Measurements from ENCODE around the gene BTBD7. TPM values are rescaled to one million over a fixed set of nuclear protein-coding genes. Genes with fewer than 3 reads are reported as not detected.

The BTBD7 gene, protein sequence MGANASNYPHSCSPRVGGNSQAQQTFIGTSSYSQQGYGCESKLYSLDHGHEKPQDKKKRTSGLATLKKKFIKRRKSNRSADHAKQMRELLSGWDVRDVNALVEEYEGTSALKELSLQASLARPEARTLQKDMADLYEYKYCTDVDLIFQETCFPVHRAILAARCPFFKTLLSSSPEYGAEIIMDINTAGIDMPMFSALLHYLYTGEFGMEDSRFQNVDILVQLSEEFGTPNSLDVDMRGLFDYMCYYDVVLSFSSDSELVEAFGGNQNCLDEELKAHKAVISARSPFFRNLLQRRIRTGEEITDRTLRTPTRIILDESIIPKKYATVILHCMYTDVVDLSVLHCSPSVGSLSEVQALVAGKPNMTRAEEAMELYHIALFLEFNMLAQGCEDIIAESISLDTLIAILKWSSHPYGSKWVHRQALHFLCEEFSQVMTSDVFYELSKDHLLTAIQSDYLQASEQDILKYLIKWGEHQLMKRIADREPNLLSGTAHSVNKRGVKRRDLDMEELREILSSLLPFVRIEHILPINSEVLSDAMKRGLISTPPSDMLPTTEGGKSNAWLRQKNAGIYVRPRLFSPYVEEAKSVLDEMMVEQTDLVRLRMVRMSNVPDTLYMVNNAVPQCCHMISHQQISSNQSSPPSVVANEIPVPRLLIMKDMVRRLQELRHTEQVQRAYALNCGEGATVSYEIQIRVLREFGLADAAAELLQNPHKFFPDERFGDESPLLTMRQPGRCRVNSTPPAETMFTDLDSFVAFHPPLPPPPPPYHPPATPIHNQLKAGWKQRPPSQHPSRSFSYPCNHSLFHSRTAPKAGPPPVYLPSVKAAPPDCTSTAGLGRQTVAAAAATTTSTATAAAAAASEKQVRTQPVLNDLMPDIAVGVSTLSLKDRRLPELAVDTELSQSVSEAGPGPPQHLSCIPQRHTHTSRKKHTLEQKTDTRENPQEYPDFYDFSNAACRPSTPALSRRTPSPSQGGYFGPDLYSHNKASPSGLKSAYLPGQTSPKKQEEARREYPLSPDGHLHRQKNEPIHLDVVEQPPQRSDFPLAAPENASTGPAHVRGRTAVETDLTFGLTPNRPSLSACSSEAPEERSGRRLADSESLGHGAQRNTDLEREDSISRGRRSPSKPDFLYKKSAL
- total RNA-seq (2022) (32.5 and 45.4 TPM in 2 replicates), Bru-seq, nascent RNA (percentile 84 among the genes with signal in this experiment), BruChase-seq, experiment 1, labeled RNA remaining after a 6-hour chase (percentile 82 among the genes with signal in this experiment), BruChase-seq, experiment 2, labeled RNA remaining after a 2-hour chase (percentile 87 among the genes with signal in this experiment)
- long read RNA-seq, partial matches to known transcripts: 9 of 14 reads
- long read RNA-seq, other reads (novel, unspliced or antisense): 2 of 14 reads

GRCh38 chr14:93332853-93333630 is at the start of gene BTBD7:
BTBD7 (minus strand) TSS chr14:93333036; CDS start chr14:93296051, 36,985 bp downstream.
- TF ChIP-seq, protein P1, sequence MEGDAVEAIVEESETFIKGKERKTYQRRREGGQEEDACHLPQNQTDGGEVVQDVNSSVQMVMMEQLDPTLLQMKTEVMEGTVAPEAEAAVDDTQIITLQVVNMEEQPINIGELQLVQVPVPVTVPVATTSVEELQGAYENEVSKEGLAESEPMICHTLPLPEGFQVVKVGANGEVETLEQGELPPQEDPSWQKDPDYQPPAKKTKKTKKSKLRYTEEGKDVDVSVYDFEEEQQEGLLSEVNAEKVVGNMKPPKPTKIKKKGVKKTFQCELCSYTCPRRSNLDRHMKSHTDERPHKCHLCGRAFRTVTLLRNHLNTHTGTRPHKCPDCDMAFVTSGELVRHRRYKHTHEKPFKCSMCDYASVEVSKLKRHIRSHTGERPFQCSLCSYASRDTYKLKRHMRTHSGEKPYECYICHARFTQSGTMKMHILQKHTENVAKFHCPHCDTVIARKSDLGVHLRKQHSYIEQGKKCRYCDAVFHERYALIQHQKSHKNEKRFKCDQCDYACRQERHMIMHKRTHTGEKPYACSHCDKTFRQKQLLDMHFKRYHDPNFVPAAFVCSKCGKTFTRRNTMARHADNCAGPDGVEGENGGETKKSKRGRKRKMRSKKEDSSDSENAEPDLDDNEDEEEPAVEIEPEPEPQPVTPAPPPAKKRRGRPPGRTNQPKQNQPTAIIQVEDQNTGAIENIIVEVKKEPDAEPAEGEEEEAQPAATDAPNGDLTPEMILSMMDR (IDR thresholded peaks at IDR 0.05; ENCODE audit: unreplicated experiment): no peak
- Mint-ChIP-seq H3K36me3 (ENCODE audit: insufficient read depth, unreplicated experiment) (peaks cover 13% of the 10 kb centered on the region), H3K4me3 (ENCODE audit: unreplicated experiment) (peak within 1 kb of the TSS; percentile 92), H3K27ac (ENCODE audit: low read depth, unreplicated experiment) (peak within 1 kb of the TSS; percentile 94), H3K9me3 (ENCODE audit: unreplicated experiment) (no peaks in the 10 kb centered on the region), H3K4me1 (ENCODE audit: insufficient read depth, unreplicated experiment) (peaks cover 28% of the 10 kb centered on the region), H3K27me3 (ENCODE audit: insufficient read depth, unreplicated experiment) (no peaks in the 10 kb centered on the region)
- BruUV-seq (replicated peaks): no TSS peak
- intact Hi-C loops (cut with micrococcal nuclease): no loop called here
- CTCF ChIA-PET: no interaction called here
- POLR2A ChIA-PET: interaction anchor here (3.6 kb wide), 1 partner anchor 15 kb away, joined by 33 read pairs; no protein-coding TSS in a partner anchor
- DNase-seq (ENCODE audit: unreplicated experiment): peak; percentile 95

GRCh38 chr14:93381644-93382043 is 48.8 kb upstream of the BTBD7 start:
- no peak for DNase-seq (ENCODE audit: unreplicated experiment)
- Mint-ChIP-seq H3K27me3 (ENCODE audit: insufficient read depth, unreplicated experiment) (peaks cover 99% of the 10 kb centered on the region), H3K27ac (ENCODE audit: low read depth, unreplicated experiment) (no peak overlapping the region), H3K36me3 (ENCODE audit: insufficient read depth, unreplicated experiment) (no peaks in the 10 kb centered on the region), H3K4me1 (ENCODE audit: insufficient read depth, unreplicated experiment) (no peaks in the 10 kb centered on the region), H3K9me3 (ENCODE audit: unreplicated experiment) (no peaks in the 10 kb centered on the region), H3K4me3 (ENCODE audit: unreplicated experiment) (no peak overlapping the region)
- TF ChIP-seq, protein P1 (IDR thresholded peaks at IDR 0.05; ENCODE audit: unreplicated experiment): no peak
- no TSS peak for BruUV-seq (replicated peaks)
- intact Hi-C loops (cut with micrococcal nuclease): no loop called here
- ChIA-PET CTCF (no interaction called here), POLR2A (no interaction called here)

GRCh38 chr14:93379831-93380230 is 47.0 kb upstream of the BTBD7 start:
- ChIA-PET CTCF (no interaction called here), POLR2A (no interaction called here)
- intact Hi-C loops (cut with micrococcal nuclease): no loop called here
- H3K36me3 Mint-ChIP-seq (ENCODE audit: insufficient read depth, unreplicated experiment): no peaks in the 10 kb centered on the region
- TF ChIP-seq, protein P1 (IDR thresholded peaks at IDR 0.05; ENCODE audit: unreplicated experiment): no peak
- no peaks in the 10 kb centered on the region for H3K4me1 Mint-ChIP-seq (ENCODE audit: insufficient read depth, unreplicated experiment)
- BruUV-seq (replicated peaks): no TSS peak
- no peaks in the 10 kb centered on the region for H3K9me3 Mint-ChIP-seq (ENCODE audit: unreplicated experiment)
- no peak overlapping the region for H3K4me3 Mint-ChIP-seq (ENCODE audit: unreplicated experiment)
- H3K27me3 Mint-ChIP-seq (ENCODE audit: insufficient read depth, unreplicated experiment): peaks cover 81% of the 10 kb centered on the region
- no peak overlapping the region for H3K27ac Mint-ChIP-seq (ENCODE audit: low read depth, unreplicated experiment)
- no peak for DNase-seq (ENCODE audit: unreplicated experiment)

Data from MCF 10A (cell line).